Gastrocnemius medialis (tissue), 4 donors: ENCODE results near the gene WDFY4. TPM values are rescaled to one million over a fixed set of nuclear protein-coding genes. Genes with fewer than 3 reads are reported as not detected.

Experiments
- ATAC-seq, 2 donors: fragments of 150-250 bp; one replicate each; pipeline ENCODE4 v1.9.1; 2016
- DNase-seq, 2 donors: peaks; one replicate each; pipeline ENCODE4 v3.0.0-alpha.2; 2019
- H3K27ac ChIP-seq, 4 donors: fragments of 200-600 bp; sonication (generic); 1 replicate in 1 of 4; 2 replicates in 3 of 4; pipeline ENCODE4 v1.5.1; 2016 to 2018; ENCODE audit warnings: mild to moderate bottlenecking in 2 of 4, moderate library complexity in 1 of 4
- H3K27me3 ChIP-seq, 3 donors: fragments of 200-600 bp; sonication (generic) in 2 of 3; 1 replicate in 1 of 3; 2 replicates in 2 of 3; pipeline versions ENCODE4 v1.5.1 to v1.6.0; 2016 to 2019; ENCODE audit warnings: mild to moderate bottlenecking in 1 of 3, moderate library complexity in 1 of 3
- H3K36me3 ChIP-seq, 2 donors: fragments of 200-600 bp; sonication (generic) in 1 of 2; one replicate each; pipeline ENCODE4 v1.5.1; 2017 to 2018
- H3K4me1 ChIP-seq, 2 donors: fragments of 200-600 bp; sonication (generic) in 1 of 2; one replicate each; pipeline ENCODE4 v1.5.1; 2016 to 2017; ENCODE audit warnings: mild to moderate bottlenecking in 2 of 2
- H3K4me3 ChIP-seq, 4 donors: fragments of 200-600 bp; sonication (generic) in 3 of 4; 1 replicate in 1 of 4; 2 replicates in 3 of 4; pipeline ENCODE4 v1.5.1; 2016 to 2019; ENCODE audit warnings: mild to moderate bottlenecking in 2 of 4
- H3K9me3 ChIP-seq, 3 donors: fragments of 200-600 bp; sonication (generic) in 2 of 3; 1 replicate in 1 of 3; 2 replicates in 2 of 3; pipeline ENCODE4 v1.5.1; 2016 to 2019
- CTCF ChIP-seq, 5 experiments: fragments of 450-650 bp in 3 of 5; fragments of 200-600 bp in 2 of 5; sonication (generic) in 2 of 5; IDR thresholded peaks in 4 of 5; conservative IDR thresholded peaks in 1 of 5; 1 replicate in 4 of 5; 2 replicates in 1 of 5; pipeline ENCODE4 v1.5.1; 2016 to 2019; ENCODE audit warnings: antibody characterized with exemption in 5 of 5, mild to moderate bottlenecking in 3 of 5, moderate library complexity in 3 of 5
- POLR2A ChIP-seq, 2 donors: fragments of 450-650 bp; IDR thresholded peaks; one replicate each; pipeline ENCODE4 v1.6.1; 2017; ENCODE audit warnings: antibody characterized with exemption in 2 of 2, mild to moderate bottlenecking in 2 of 2, moderate library complexity in 2 of 2
- in situ Hi-C, 4 donors: fragments of 200-750 bp; cut with MboI; loops; one replicate each; pipeline versions ENCODE4 v1.15.0 to v1.8.0; 2017; ENCODE audit warnings: low sequenced_read_pairs in 4 of 4
- intact Hi-C: fragments of 100-400 bp; cut with DNase I; formaldehyde crosslinking; loops from one replicate; pipeline ENCODE4 v1.15.1; 2023; ENCODE audit warnings: low total_unique reads
- total RNA-seq, 4 donors: library from RNA; depleted of rRNA; stranded (reverse); fragments of >200 nt; gene quantifications; one replicate each; pipeline versions ENCODE4 v1.1.0 to v1.2.3, GENCODE V29; 2016

WDFY4 gene
- total RNA-seq, 4 donors from 2014 or later: 0.29 to 0.94 (median 0.59) TPM

GRCh38 chr10:48996329-48996728 lies 311.7 kb downstream of the WDFY4 start:
- H3K9me3 ChIP-seq: no peaks in the 10 kb centered on the region
- H3K4me3 ChIP-seq: no peak overlapping the region
- TF ChIP-seq POLR2A (IDR thresholded peaks at IDR 0.05) (no peak), CTCF (IDR thresholded peaks at IDR 0.05 in 4 of 5, conservative IDR thresholded peaks at IDR 0.05 in 1 of 5) (no peak)
- in situ Hi-C loops (loop anchor here (25.0 kb wide), 3 partner anchors 366 to 516 kb away; partner anchors contain the start of gene DRGX (in 2 of the 4)), intact Hi-C loops (no loop called here)
- no peak for ATAC-seq
- H3K4me1 ChIP-seq: no peaks in the 10 kb centered on the region
- no peak overlapping the region for H3K27ac ChIP-seq
- no peaks in the 10 kb centered on the region for H3K36me3 ChIP-seq
- no peak for DNase-seq
- H3K27me3 ChIP-seq: no peaks in the 10 kb centered on the region

- Histone ChIP-seq H3K27ac (no peak overlapping the region), H3K4me1 (no peaks in the 10 kb centered on the region), H3K4me3 (no peak overlapping the region), H3K9me3 (no peaks in the 10 kb centered on the region), H3K27me3 (no peaks in the 10 kb centered on the region), H3K36me3 (no peaks in the 10 kb centered on the region)
- TF ChIP-seq POLR2A (IDR thresholded peaks at IDR 0.05) (no peak), CTCF (IDR thresholded peaks at IDR 0.05 in 4 of 5, conservative IDR thresholded peaks at IDR 0.05 in 1 of 5) (no peak)
- intact Hi-C loops (no loop called here), in situ Hi-C loops (loop anchor here (25.0 kb wide), 3 partner anchors 363 to 513 kb away; partner anchors contain the start of gene DRGX (in 2 of the 4))
- ATAC-seq: no peak
- no peak for DNase-seq
Measured at GRCh38 chr10:48999346-48999745, 314.7 kb downstream of the WDFY4 start.

- no peaks in the 10 kb centered on the region for H3K4me1 ChIP-seq
- DNase-seq (no peak), ATAC-seq (no peak)
- in situ Hi-C loops: no loop called here
- no peaks in the 10 kb centered on the region for H3K9me3 ChIP-seq
- H3K27ac ChIP-seq: no peak overlapping the region
- H3K4me3 ChIP-seq: no peak overlapping the region
- TF ChIP-seq POLR2A (IDR thresholded peaks at IDR 0.05) (no peak), CTCF (IDR thresholded peaks at IDR 0.05 in 4 of 5, conservative IDR thresholded peaks at IDR 0.05 in 1 of 5) (no peak)
- no peaks in the 10 kb centered on the region for H3K27me3 ChIP-seq
- H3K36me3 ChIP-seq: no peaks in the 10 kb centered on the region
- intact Hi-C loops: no loop called here
Measured at GRCh38 chr10:49000437-49001398, 316.0 kb downstream of the WDFY4 start.

GRCh38 chr10:49001402-49001801 lies 316.7 kb downstream of the WDFY4 start:
- intact Hi-C loops: no loop called here
- DNase-seq (no peak), ATAC-seq (no peak)

More at GRCh38 chr10:49001402-49001801, 316.7 kb downstream of the WDFY4 start:
- Histone ChIP-seq H3K36me3 (no peaks in the 10 kb centered on the region), H3K27me3 (no peaks in the 10 kb centered on the region), H3K4me3 (no peak overlapping the region), H3K27ac (no peak overlapping the region), H3K9me3 (no peaks in the 10 kb centered on the region), H3K4me1 (no peaks in the 10 kb centered on the region)
- TF ChIP-seq CTCF (IDR thresholded peaks at IDR 0.05 in 4 of 5, conservative IDR thresholded peaks at IDR 0.05 in 1 of 5) (no peak), POLR2A (IDR thresholded peaks at IDR 0.05) (no peak)
- in situ Hi-C loops: no loop called here
